Stimulated activated CD4-positive, alpha-beta T cell treated with anti-CD3 and anti-CD28 coated beads, Interleukin-4, amount 100 ng/mL, for 48 hours (primary cell): Measurements from ENCODE around the gene PFKFB1.
"Not testable (repeated sequence)": the region's sequence is repeated elsewhere in the genome, so short reads cannot be mapped to it uniquely, and the experiment has no call there.

Source experiments
- DNase-seq, 2 donors: peaks; one replicate each; pipeline ENCODE4 v3.0.0-alpha.2; 2020; ENCODE audit warnings: low read depth in 2 of 2

PFKFB1 gene

GRCh38 chrX:54992911-54993622 is 921 bp downstream of the PFKFB1 start:
- no peak for DNase-seq

DNA sequence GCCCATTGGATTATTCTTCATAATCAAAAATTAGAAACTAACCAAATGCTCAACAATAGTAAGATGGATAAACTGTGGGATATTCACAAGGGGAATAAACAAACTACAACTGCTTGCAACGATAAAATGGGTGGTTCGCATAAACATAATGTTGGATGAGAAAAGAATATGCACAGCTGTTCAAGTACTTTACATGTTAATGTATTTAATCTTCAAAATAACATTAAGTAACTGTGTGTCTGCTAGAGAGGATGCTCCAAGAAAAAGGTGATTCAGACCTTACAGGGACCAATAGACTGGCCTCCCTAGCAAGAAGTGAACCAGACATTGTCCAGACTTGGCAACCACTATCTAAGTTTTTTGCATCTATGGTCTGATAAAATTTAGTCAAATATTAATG is 2.3 kb downstream of the PFKFB1 start:
- no peak for DNase-seq

GRCh38 chrX:54983306-54983705 is 10.7 kb downstream of the PFKFB1 start:
- not testable (repeated sequence) for DNase-seq

DNA sequence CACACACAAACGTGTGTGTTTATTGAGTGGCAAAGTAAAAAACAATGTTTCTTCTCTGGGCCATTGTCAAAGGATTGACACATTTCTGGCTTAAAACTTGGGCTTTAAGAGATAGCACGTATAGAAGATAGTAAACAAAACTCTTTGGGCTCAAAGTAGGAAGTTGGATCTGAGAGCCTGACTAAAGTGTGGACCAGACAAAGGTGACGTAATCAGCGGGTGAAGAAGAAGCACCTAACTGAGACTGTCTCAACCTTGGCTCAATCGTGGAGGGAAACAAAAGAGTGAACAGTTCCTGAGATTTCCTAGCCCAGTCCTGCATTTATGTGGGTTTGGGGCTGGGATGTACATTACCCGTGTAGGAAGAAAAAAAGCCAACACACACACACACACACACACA is 13.7 kb downstream of the PFKFB1 start:
- DNase-seq: no peak

DNA sequence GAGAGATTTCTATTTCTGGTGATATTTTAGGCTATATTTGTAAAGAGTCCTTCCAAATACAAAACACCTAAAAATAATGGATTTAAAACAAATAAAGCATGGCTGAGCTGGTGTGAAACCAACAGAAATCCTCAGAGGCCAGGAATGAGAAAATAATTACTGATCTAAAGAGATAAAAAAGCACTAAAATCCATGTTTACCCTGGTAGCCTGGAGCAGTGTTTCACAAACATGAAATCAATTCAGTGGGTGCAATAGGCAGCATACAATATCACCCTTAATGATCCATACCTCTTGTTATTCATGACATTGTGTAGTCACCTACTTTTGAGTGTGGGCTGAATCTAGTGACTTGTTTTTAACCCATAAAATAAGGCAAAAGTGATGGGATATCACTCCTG is 14.6 kb downstream of the PFKFB1 start:
- DNase-seq: no peak

GRCh38 chrX:54978448-54978847 is 15.5 kb downstream of the PFKFB1 start:
- no peak for DNase-seq

GRCh38 chrX:54977387-54977786 is 16.6 kb downstream of the PFKFB1 start:
- DNase-seq: no peak

GRCh38 chrX:54964766-54965497 is 29.1 kb downstream of the PFKFB1 start:
- no peak for DNase-seq

- DNase-seq: no peak
Observed at GRCh38 chrX:54961750-54962149, 32.2 kb downstream of the PFKFB1 start.

DNA sequence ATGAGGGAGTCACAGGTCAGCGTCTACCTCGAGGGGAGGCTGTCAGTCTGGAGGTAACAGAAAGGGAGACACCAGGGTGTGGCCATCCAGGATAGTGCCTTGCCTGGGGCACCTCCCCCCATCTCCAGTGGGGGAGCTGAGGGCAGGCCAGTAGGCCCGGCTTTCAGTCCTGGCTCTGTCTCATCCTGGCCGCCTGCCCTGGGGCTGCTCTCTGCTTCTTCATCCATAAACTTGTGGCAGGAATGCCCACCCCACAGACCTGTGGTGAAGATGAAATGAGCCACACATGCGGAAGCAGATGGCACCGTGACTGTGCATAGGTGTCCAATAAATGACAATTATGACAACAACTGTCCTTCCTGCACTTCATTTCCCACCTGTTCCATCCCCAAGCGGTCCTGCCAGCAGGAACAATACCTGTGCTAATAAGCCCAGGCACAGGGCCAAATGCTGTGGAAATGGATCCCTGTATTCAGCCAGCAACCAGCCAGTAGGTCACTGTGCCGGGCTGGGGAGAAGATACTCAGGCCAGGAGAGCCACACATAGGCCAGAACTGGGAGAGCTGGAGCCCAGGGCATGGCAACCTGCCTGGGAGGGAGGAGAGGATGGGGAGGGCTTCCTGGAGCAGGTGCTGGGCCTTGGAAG is 43.1 kb downstream of the PFKFB1 start:
- no peak for DNase-seq

- no peak for DNase-seq
Observed at GRCh38 chrX:54945224-54945623, 48.8 kb downstream of the PFKFB1 start.

DNA sequence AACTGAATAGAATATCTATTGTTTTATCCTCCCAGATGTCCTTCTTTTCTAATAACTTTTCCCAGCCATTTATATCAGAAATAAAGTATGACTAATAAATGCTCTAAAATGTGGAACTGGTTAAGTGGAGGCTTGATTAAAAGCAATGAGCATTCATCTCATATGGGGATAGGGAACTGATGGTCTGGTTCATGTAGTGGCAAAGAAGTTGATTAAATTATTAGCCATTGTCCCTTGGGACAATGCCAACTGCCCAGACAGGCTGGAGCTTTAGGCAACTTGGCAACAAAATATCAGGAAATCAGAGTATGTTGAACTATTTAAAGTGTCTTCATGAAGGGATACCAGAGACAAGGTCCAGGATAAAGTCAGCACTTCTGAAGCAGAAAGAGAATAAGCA is 49.2 kb downstream of the PFKFB1 start:
- no peak for DNase-seq

DNA sequence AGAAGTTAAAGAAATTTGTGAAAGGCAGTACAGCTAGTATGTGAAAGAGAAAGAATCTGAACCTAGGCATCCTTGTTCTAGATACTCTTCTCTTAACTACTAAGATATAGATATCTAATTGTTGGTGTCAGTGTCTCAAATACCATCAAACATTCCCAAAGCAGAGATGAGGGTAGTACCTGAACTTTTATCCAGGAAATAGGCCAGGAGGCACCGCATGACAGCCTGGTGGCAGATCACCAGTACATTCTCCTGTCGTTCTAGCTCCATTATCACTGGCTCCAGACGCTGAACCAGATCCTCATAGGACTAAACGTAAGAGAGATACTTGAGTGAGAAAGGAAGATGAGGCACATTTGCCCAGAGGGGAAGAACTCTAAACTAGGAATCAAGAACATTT is 56.6 kb downstream of the PFKFB1 start:
- no peak for DNase-seq

- no peak for DNase-seq
Observed at GRCh38 chrX:54935306-54935705, 58.7 kb downstream of the PFKFB1 start.

DNA sequence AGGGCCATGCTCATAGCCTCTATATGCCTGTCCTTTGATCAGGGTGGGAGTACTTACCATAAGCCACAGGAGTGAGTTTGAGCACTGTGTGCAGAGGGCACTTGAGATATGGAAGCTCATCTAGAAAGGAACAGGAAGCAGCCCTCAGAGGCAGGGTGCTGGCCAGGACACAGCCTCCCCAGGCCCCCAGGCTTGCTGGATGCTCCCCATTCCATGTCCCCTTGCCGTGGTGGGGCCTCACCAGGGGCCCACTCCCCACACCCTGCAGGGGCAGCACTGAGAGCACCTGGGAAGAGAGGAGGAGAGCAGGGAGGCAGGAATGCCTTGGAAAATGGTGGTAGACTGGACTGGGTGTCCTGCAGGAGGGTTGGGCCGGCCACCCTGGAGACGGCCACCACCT is 59.1 kb downstream of the PFKFB1 start:
- DNase-seq: no peak

DNA sequence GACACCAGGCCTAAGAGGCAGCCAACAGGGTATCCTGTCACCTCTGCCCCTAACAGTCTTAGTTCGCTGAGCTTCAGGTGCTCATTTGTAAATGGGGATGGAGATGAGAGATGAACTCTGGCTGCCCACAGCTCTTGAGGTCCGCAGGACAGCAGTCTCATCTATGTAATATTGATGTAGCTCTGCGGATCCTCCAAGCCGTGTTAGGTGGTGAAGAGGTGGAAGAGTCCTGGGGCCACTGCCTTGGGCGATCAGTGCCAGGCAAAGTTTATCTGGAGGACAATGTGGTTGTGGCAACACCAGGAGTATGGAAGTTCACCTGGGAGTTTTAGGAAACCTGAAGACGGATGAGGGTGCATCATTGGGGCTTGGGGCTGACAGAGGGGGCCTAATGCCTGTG is 59.9 kb downstream of the PFKFB1 start:
- DNase-seq: no peak

GRCh38 chrX:54933150-54933826 is 60.7 kb downstream of the PFKFB1 start:
- DNase-seq: no peak

GRCh38 chrX:54931107-54931506 is 62.9 kb downstream of the PFKFB1 start:
- no peak for DNase-seq

DNA sequence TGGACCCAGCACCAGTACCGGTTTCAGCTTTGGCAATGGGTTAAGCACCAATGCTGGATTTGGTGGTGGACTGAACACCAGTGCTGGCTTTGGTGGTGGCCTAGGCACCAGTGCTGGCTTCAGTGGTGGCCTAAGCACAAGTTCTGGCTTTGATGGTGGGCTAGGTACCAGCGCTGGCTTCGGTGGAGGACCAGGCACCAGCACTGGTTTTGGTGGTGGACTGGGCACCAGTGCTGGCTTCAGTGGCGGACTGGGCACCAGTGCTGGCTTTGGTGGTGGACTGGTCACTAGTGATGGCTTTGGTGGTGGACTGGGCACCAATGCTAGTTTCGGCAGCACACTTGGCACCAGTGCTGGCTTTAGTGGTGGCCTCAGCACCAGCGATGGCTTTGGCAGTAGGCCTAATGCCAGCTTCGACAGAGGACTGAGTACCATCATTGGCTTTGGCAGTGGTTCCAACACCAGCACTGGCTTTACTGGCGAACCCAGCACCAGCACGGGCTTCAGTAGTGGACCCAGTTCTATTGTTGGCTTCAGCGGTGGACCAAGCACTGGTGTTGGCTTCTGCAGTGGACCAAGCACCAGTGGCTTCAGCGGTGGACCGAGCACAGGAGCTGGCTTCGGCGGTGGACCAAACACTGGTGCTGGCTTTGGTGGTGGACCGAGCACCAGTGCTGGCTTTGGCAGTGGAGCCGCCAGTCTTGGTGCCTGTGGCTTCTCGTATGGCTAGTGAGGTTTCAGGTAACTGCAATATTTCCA is 63.5 kb downstream of the PFKFB1 start:
- no peak for DNase-seq

DNA sequence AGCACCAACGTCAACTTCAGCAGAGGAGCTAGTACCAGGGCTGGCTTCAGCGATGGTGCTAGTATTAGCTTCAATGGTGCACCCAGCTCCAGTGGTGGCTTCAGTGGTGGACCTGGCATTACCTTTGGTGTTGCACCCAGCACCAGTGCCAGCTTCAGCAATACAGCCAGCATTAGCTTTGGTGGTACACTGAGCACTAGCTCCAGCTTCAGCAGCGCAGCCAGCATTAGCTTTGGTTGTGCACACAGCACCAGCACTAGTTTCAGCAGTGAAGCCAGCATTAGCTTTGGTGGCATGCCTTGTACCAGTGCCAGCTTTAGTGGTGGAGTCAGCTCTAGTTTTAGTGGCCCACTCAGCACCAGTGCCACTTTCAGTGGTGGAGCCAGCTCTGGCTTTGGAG is 65.1 kb downstream of the PFKFB1 start:
- no peak for DNase-seq

- no peak for DNase-seq
Observed at GRCh38 chrX:54926978-54927377, 67.0 kb downstream of the PFKFB1 start.

DNA sequence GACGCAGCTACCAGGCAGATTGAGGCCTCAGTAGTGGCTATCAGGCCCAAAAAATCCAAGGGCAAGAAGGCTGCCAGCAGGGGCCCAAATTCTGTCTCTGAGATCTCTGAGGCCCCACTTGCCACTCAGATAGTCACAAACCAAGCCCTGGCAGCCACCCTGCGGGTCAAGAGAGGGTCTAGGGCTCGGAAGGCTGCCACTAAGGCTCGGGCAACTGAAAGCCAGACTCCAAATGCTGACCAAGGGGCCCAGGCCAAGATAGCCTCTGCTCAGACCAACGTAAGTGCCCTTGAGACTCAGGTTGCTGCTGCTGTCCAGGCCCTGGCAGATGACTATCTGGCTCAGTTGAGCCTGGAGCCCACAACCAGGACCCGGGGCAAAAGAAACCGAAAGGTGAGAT is 70.6 kb downstream of the PFKFB1 start:
- no peak for DNase-seq
